Measurements from ENCODE around the gene CEBPA.

CEBPA gene

GRCh38 chr19:33343859-33344572, 41.7 kb upstream of the CEBPA start:
- no peak for FAIRE-seq
- DNase-seq (ENCODE audit: insufficient read length, low spot score) = no peak
- no peak for TF ChIP-seq TAF1 (IDR thresholded peaks at IDR 0.05; ENCODE audit: low read depth, low read length)
- no peak for TF ChIP-seq POU2F2 (IDR thresholded peaks at IDR 0.05; ENCODE audit: low read depth, low read length)
- TF ChIP-seq POLR2AphosphoS5 (IDR thresholded peaks at IDR 0.05; ENCODE audit: low read depth, low read length) = no peak
- no peak for TF ChIP-seq PAX5 (IDR thresholded peaks at IDR 0.05; ENCODE audit: insufficient read depth, low read length, severe bottlenecking)
- TF ChIP-seq POLR2A (IDR thresholded peaks at IDR 0.05; ENCODE audit: low read depth, low read length) = no peak
- no peak for TF ChIP-seq SPI1 (IDR thresholded peaks at IDR 0.05; ENCODE audit: low read depth, low read length)

- FAIRE-seq = no peak
- TF ChIP-seq POU2F2 (IDR thresholded peaks at IDR 0.05; ENCODE audit: low read depth, low read length) = no peak
- no peak for TF ChIP-seq SPI1 (IDR thresholded peaks at IDR 0.05; ENCODE audit: low read depth, low read length)
- no peak for TF ChIP-seq POLR2AphosphoS5 (IDR thresholded peaks at IDR 0.05; ENCODE audit: low read depth, low read length)
- TF ChIP-seq PAX5 (IDR thresholded peaks at IDR 0.05; ENCODE audit: insufficient read depth, low read length, severe bottlenecking) = no peak
- TF ChIP-seq POLR2A (IDR thresholded peaks at IDR 0.05; ENCODE audit: low read depth, low read length) = no peak
- DNase-seq (ENCODE audit: insufficient read length, low spot score) = no peak
Observed at GRCh38 chr19:33343301-33343700, 41.0 kb upstream of the CEBPA start.

- TF ChIP-seq TAF1 (IDR thresholded peaks at IDR 0.05; ENCODE audit: low read depth, low read length) (no peak), POLR2A (IDR thresholded peaks at IDR 0.05; ENCODE audit: low read depth, low read length) (no peak), PAX5 (IDR thresholded peaks at IDR 0.05; ENCODE audit: insufficient read depth, low read length, severe bottlenecking) (no peak), SPI1 (IDR thresholded peaks at IDR 0.05; ENCODE audit: low read depth, low read length) (no peak), POLR2AphosphoS5 (IDR thresholded peaks at IDR 0.05; ENCODE audit: low read depth, low read length) (no peak), POU2F2 (IDR thresholded peaks at IDR 0.05; ENCODE audit: low read depth, low read length) (no peak)
- DNase-seq (ENCODE audit: insufficient read length, low spot score) (no peak), FAIRE-seq (no peak)
Observed at GRCh38 chr19:33340991-33341390, 38.7 kb upstream of the CEBPA start.

- FAIRE-seq (no peak), DNase-seq (ENCODE audit: insufficient read length, low spot score) (no peak)
- TF ChIP-seq SPI1 (IDR thresholded peaks at IDR 0.05; ENCODE audit: low read depth, low read length) (no peak), PAX5 (IDR thresholded peaks at IDR 0.05; ENCODE audit: insufficient read depth, low read length, severe bottlenecking) (no peak), POU2F2 (IDR thresholded peaks at IDR 0.05; ENCODE audit: low read depth, low read length) (no peak), TAF1 (IDR thresholded peaks at IDR 0.05; ENCODE audit: low read depth, low read length) (no peak), POLR2AphosphoS5 (IDR thresholded peaks at IDR 0.05; ENCODE audit: low read depth, low read length) (no peak), POLR2A (IDR thresholded peaks at IDR 0.05; ENCODE audit: low read depth, low read length) (no peak)
Observed at GRCh38 chr19:33339016-33339984, 37.0 kb upstream of the CEBPA start.

GRCh38 chr19:33335446-33335845, 33.1 kb upstream of the CEBPA start:
- TF ChIP-seq POLR2A (IDR thresholded peaks at IDR 0.05; ENCODE audit: low read depth, low read length) = no peak
- TF ChIP-seq TAF1 (IDR thresholded peaks at IDR 0.05; ENCODE audit: low read depth, low read length) = no peak
- no peak for TF ChIP-seq PAX5 (IDR thresholded peaks at IDR 0.05; ENCODE audit: insufficient read depth, low read length, severe bottlenecking)
- FAIRE-seq (no peak), DNase-seq (ENCODE audit: insufficient read length, low spot score) (no peak)

GRCh38 chr19:33334271-33334670, 31.9 kb upstream of the CEBPA start:
- DNase-seq (ENCODE audit: insufficient read length, low spot score) = no peak
- TF ChIP-seq PAX5 (IDR thresholded peaks at IDR 0.05; ENCODE audit: insufficient read depth, low read length, severe bottlenecking) (no peak), POLR2AphosphoS5 (IDR thresholded peaks at IDR 0.05; ENCODE audit: low read depth, low read length) (no peak), POLR2A (IDR thresholded peaks at IDR 0.05; ENCODE audit: low read depth, low read length) (no peak), POU2F2 (IDR thresholded peaks at IDR 0.05; ENCODE audit: low read depth, low read length) (no peak), SPI1 (IDR thresholded peaks at IDR 0.05; ENCODE audit: low read depth, low read length) (no peak), TAF1 (IDR thresholded peaks at IDR 0.05; ENCODE audit: low read depth, low read length) (no peak)
- FAIRE-seq = no peak

- TF ChIP-seq POU2F2 (IDR thresholded peaks at IDR 0.05; ENCODE audit: low read depth, low read length) (no peak), SPI1 (IDR thresholded peaks at IDR 0.05; ENCODE audit: low read depth, low read length) (no peak), POLR2AphosphoS5 (IDR thresholded peaks at IDR 0.05; ENCODE audit: low read depth, low read length) (no peak), POLR2A (IDR thresholded peaks at IDR 0.05; ENCODE audit: low read depth, low read length) (no peak), TAF1 (IDR thresholded peaks at IDR 0.05; ENCODE audit: low read depth, low read length) (no peak), PAX5 (IDR thresholded peaks at IDR 0.05; ENCODE audit: insufficient read depth, low read length, severe bottlenecking) (no peak)
- FAIRE-seq (no peak), DNase-seq (ENCODE audit: insufficient read length, low spot score) (no peak)
Observed at GRCh38 chr19:33333642-33334041, 31.3 kb upstream of the CEBPA start.

- DNase-seq (ENCODE audit: insufficient read length, low spot score) = no peak
- TF ChIP-seq TAF1 (IDR thresholded peaks at IDR 0.05; ENCODE audit: low read depth, low read length) = no peak
- TF ChIP-seq POLR2A (IDR thresholded peaks at IDR 0.05; ENCODE audit: low read depth, low read length) = no peak
- TF ChIP-seq POLR2AphosphoS5 (IDR thresholded peaks at IDR 0.05; ENCODE audit: low read depth, low read length) = no peak
- no peak for TF ChIP-seq SPI1 (IDR thresholded peaks at IDR 0.05; ENCODE audit: low read depth, low read length)
- no peak for TF ChIP-seq PAX5 (IDR thresholded peaks at IDR 0.05; ENCODE audit: insufficient read depth, low read length, severe bottlenecking)
- TF ChIP-seq POU2F2 (IDR thresholded peaks at IDR 0.05; ENCODE audit: low read depth, low read length) = no peak
- no peak for FAIRE-seq
Observed at GRCh38 chr19:33333151-33333550, 30.8 kb upstream of the CEBPA start.

- FAIRE-seq (no peak), DNase-seq (ENCODE audit: insufficient read length, low spot score) (no peak)
- TF ChIP-seq POLR2A (IDR thresholded peaks at IDR 0.05; ENCODE audit: low read depth, low read length) = no peak
Observed at GRCh38 chr19:33332248-33332647, 29.9 kb upstream of the CEBPA start.
